ENCODE measurements around the gene DPCD. TPM values are rescaled to one million over a fixed set of nuclear protein-coding genes. Genes with fewer than 3 reads are reported as not detected.

Gene DPCD
- total RNA-seq, 4 donors from 2014 or later = 13.4 to 30.1 (median 24.5) TPM

DNA sequence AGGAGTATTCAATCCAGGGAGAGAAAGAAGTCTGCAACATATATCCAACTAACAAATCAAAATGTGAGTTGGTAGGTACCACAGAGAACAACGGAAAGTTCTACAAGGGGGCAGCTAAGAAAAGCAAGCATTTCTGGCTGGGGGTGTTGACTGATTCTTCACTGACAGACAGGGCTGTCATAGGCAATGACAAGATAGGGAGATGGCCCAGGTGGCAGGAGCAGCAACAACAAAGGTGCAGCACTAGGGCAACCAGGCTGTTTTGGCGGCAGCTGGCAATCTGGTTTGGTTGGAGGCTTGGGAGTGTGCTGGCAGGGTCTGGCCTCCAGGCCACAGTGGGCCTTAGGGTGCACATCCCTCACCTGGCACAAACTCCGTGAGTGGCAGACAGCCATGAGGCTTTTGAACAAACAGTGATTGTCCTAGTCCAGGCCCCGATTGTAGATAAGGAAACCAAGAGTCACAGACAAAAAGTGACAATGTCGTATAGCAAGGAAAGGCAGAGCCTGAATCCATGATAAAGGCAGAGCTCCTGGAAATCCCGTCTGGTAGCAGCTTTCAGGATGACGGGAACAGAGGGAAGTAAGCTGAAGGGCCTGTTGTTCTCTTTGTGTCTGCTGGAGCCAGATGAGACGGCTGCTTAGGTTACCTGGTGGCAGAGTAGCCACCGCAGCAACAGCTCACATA is 28.4 kb downstream of the DPCD start:
- Histone ChIP-seq H3K27ac (no peak overlapping the region), H3K36me3 (peaks cover 0 to 86% of the 10 kb centered on the region in 2 donors), H3K9me3 (no peaks in the 10 kb centered on the region), H3K4me1 (no peaks in the 10 kb centered on the region), H3K27me3 (no peaks in the 10 kb centered on the region), H3K4me3 (no peak overlapping the region)
- WGBS, 2 donors (ENCODE audit: low coverage in 1 of 2) = 75 to 81% methylated on average over 7 to 8 of the region's 9 CpGs
- ATAC-seq = no peak
- TF ChIP-seq POLR2A (IDR thresholded peaks at IDR 0.05) (no peak), POLR2AphosphoS5 (IDR thresholded peaks at IDR 0.05) (no peak), EP300 (IDR thresholded peaks at IDR 0.05) (no peak), CTCF (IDR thresholded peaks at IDR 0.05) (no peak)

GRCh38 chr10:101617102-101617823 is 29.1 kb downstream of the DPCD start:
- no peak for TF ChIP-seq POLR2AphosphoS5 (IDR thresholded peaks at IDR 0.05)
- no peak for TF ChIP-seq POLR2A (IDR thresholded peaks at IDR 0.05)
- no peak for TF ChIP-seq CTCF (IDR thresholded peaks at IDR 0.05)
- no peak for TF ChIP-seq EP300 (IDR thresholded peaks at IDR 0.05)
- Histone ChIP-seq H3K4me1 (no peaks in the 10 kb centered on the region), H3K36me3 (peaks cover 0 to 86% of the 10 kb centered on the region in 2 donors), H3K27ac (no peak overlapping the region), H3K4me3 (no peak overlapping the region), H3K27me3 (no peaks in the 10 kb centered on the region), H3K9me3 (no peaks in the 10 kb centered on the region)
- WGBS, 2 donors (ENCODE audit: low coverage in 1 of 2) = 79 to 81% methylated on average over 2 to 5 of the region's 8 CpGs
- no peak for ATAC-seq

- TF ChIP-seq CTCF (IDR thresholded peaks at IDR 0.05) = no peak
- TF ChIP-seq POLR2A (IDR thresholded peaks at IDR 0.05) = no peak
- no peak for TF ChIP-seq EP300 (IDR thresholded peaks at IDR 0.05)
- no peak for TF ChIP-seq POLR2AphosphoS5 (IDR thresholded peaks at IDR 0.05)
- ATAC-seq = no peak
- no peak overlapping the region for H3K4me3 ChIP-seq
- no peaks in the 10 kb centered on the region for H3K4me1 ChIP-seq
- no peak overlapping the region for H3K27ac ChIP-seq
- WGBS, 2 donors (ENCODE audit: low coverage in 1 of 2) = 73% methylated on average over 3 of the region's 4 CpGs; no CpG with 5 or more reads in 1 of the 2 donors
- H3K27me3 ChIP-seq = no peaks in the 10 kb centered on the region
- H3K36me3 ChIP-seq = peaks cover 0 to 86% of the 10 kb centered on the region in 2 donors
- no peaks in the 10 kb centered on the region for H3K9me3 ChIP-seq
Measured at GRCh38 chr10:101617824-101618568, 29.9 kb downstream of the DPCD start.

- H3K4me3 ChIP-seq = no peak overlapping the region
- no peak for ATAC-seq
- WGBS, 2 donors (ENCODE audit: low coverage in 1 of 2) = 40% methylated on average over 1 of the region's 2 CpGs; no CpG with 5 or more reads in 1 of the 2 donors
- no peaks in the 10 kb centered on the region for H3K27me3 ChIP-seq
- H3K4me1 ChIP-seq = no peaks in the 10 kb centered on the region
- H3K27ac ChIP-seq = no peak overlapping the region
- peaks cover 0 to 91% of the 10 kb centered on the region in 2 donors for H3K36me3 ChIP-seq
- no peaks in the 10 kb centered on the region for H3K9me3 ChIP-seq
- TF ChIP-seq EP300 (IDR thresholded peaks at IDR 0.05) = no peak
- TF ChIP-seq POLR2A (IDR thresholded peaks at IDR 0.05) = no peak
- TF ChIP-seq POLR2AphosphoS5 (IDR thresholded peaks at IDR 0.05) = no peak
- no peak for TF ChIP-seq CTCF (IDR thresholded peaks at IDR 0.05)
Measured at GRCh38 chr10:101618871-101619270, 30.8 kb downstream of the DPCD start.

Measured in gastroesophageal sphincter (tissue), 4 donors.